Measurements from ENCODE around the gene SPATA13. TPM values are rescaled to one million over a fixed set of nuclear protein-coding genes. Genes with fewer than 3 reads are reported as not detected.
A peak's percentile ranks its signal among the peaks of the same experiment; 100 is the strongest.

The SPATA13 gene
- total and polyA plus RNA-seq, 8 donors: 3.6 to 156 (median 48.6) TPM

DNA sequence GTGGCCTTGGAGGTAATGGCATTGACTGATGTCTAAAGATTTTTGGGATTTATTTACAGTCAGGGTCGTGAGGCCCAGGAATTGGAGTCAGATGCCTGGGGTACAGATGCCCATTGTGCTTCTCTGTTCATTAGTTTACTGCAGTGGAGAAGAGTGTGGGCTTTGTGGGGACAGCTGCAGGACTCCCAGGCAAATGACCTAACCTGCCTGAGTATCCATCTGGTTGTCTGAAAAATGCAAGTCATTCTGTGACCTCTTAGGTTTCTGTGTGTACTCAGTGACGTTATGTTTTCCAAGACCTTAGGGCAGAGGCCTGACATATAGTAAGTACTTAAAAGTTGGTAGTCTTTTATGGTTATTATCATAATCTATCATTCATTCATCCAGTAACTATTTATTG is 60.5 kb downstream of the SPATA13 start:
- intact Hi-C loops (cut with DNase I; ENCODE audit: low total_unique reads): loop anchor here (5.0 kb wide), 1 partner anchor 199 kb away; no protein-coding TSS in a partner anchor
- peak overlapping the region in 4 of 5 donors; percentile 50 to 64 (median 62) for H3K27ac ChIP-seq

DNA sequence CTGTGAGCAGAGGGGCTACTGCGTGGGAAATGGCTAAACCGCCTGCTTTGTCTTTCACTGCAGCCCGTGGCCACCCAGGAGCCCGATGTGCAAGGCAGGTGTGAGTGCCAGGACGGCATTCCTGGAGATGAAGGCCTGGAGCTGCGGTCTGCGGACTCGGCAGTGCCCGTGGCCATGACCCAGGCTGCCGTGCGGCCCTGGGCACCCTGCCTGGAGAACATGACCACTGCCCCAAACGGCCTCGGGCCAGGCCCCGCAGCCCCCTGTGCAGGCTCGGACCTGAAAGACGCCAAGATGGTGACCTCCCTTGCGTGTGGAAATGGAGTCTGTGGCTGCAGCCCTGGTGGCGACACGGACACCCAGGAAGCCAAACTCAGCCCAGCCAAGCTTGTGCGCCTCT is 62.2 kb downstream of the SPATA13 start:
- H3K27ac ChIP-seq: no peak overlapping the region
- WGBS, 5 donors: 89 to 98% (median 90%) methylated on average over 4 to 20 of the region's 20 CpGs
- DNase-seq: no peak
- peaks cover 28 to 59% (median 39%) of the 10 kb centered on the region in 4 donors for H3K4me1 ChIP-seq
- H3K4me3 ChIP-seq: no peak overlapping the region
- H3K27me3 ChIP-seq: no peaks in the 10 kb centered on the region
- peaks cover 20 to 35% (median 32%) of the 10 kb centered on the region in 4 donors for H3K36me3 ChIP-seq
- intact Hi-C loops (cut with DNase I; ENCODE audit: low total_unique reads): loop anchor here (5.0 kb wide), 1 partner anchor 200 kb away; no protein-coding TSS in a partner anchor
- no peaks in the 10 kb centered on the region for H3K9me3 ChIP-seq
- TF ChIP-seq POLR2A (IDR thresholded peaks at IDR 0.05) (no peak), EP300 (IDR thresholded peaks at IDR 0.05) (no peak), POLR2AphosphoS5 (IDR thresholded peaks at IDR 0.05) (no peak)
- TF ChIP-seq, protein P1, sequence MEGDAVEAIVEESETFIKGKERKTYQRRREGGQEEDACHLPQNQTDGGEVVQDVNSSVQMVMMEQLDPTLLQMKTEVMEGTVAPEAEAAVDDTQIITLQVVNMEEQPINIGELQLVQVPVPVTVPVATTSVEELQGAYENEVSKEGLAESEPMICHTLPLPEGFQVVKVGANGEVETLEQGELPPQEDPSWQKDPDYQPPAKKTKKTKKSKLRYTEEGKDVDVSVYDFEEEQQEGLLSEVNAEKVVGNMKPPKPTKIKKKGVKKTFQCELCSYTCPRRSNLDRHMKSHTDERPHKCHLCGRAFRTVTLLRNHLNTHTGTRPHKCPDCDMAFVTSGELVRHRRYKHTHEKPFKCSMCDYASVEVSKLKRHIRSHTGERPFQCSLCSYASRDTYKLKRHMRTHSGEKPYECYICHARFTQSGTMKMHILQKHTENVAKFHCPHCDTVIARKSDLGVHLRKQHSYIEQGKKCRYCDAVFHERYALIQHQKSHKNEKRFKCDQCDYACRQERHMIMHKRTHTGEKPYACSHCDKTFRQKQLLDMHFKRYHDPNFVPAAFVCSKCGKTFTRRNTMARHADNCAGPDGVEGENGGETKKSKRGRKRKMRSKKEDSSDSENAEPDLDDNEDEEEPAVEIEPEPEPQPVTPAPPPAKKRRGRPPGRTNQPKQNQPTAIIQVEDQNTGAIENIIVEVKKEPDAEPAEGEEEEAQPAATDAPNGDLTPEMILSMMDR (IDR thresholded peaks at IDR 0.05): no peak

More for the DNA sequence above, 60.5 kb downstream of the SPATA13 start:
- no peaks in the 10 kb centered on the region for H3K9me3 ChIP-seq
- DNase-seq: peak in 1 of 2 donors; percentile 68
- H3K4me1 ChIP-seq: peaks cover 35 to 76% (median 52%) of the 10 kb centered on the region in 4 donors
- 29 to 53% (median 38%) methylated on average over 2 of the region's 2 CpGs for WGBS, 5 donors
- H3K27me3 ChIP-seq: no peaks in the 10 kb centered on the region
- H3K4me3 ChIP-seq: no peak overlapping the region
- TF ChIP-seq EP300 (IDR thresholded peaks at IDR 0.05) (no peak), POLR2A (IDR thresholded peaks at IDR 0.05) (no peak), POLR2AphosphoS5 (IDR thresholded peaks at IDR 0.05) (no peak)
- TF ChIP-seq, protein P1 (IDR thresholded peaks at IDR 0.05): no peak
- peaks cover 19 to 33% (median 31%) of the 10 kb centered on the region in 4 donors for H3K36me3 ChIP-seq

DNA sequence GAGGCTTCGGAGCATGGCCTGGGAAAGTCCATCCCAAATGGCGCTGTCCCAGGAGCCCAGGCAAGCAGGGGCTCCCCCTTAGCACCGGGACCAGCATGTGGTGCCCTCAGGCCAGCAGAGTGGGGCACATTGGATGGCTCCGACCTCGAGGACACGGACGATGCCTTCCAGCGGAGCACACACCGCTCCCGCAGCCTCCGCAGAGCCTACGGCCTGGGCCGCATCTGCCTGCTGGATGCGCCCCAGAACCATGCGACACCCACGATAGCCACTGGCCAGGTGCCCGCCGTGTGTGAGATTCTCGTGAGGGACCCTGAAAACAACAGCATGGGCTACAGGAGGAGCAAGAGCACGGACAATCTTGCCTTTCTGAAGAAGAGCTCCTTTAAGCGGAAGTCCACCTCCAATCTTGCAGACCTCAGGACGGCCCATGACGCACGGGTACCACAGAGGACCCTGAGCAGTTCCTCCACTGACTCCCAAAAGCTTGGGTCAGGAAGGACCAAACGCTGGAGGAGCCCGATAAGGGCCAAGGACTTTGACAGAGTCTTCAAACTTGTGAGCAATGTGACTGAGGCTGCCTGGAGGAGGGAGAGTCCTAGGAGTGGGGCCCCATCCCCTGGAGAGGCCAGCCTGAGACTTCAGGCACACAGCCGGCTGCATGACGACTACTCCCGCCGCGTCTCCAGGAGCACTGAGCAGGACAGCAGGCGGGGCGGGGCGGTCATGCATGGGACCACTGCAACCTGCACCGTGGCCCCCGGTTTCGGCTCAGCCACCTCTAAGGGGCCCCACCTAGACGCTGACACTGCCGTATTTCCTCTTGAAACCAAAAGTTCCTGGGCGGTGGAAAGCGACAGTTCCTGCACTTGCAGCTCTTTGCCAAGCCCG is 63.1 kb downstream of the SPATA13 start:
- Histone ChIP-seq H3K9me3 (no peaks in the 10 kb centered on the region), H3K4me1 (peaks cover 20 to 51% (median 32%) of the 10 kb centered on the region in 4 donors), H3K27me3 (no peaks in the 10 kb centered on the region), H3K4me3 (peak overlapping the region in 2 of 4 donors; percentile 9 to 14), H3K36me3 (peaks cover 20 to 35% (median 32%) of the 10 kb centered on the region in 4 donors), H3K27ac (peak overlapping the region in 1 of 5 donors; percentile 52)
- 87 to 95% (median 89%) methylated on average over 30 to 42 of the region's 42 CpGs for WGBS, 5 donors
- intact Hi-C loops (cut with DNase I; ENCODE audit: low total_unique reads): loop anchor here (5.0 kb wide), 1 partner anchor 201 kb away; no protein-coding TSS in a partner anchor
- TF ChIP-seq, protein P1 (IDR thresholded peaks at IDR 0.05): no peak
- TF ChIP-seq POLR2AphosphoS5 (IDR thresholded peaks at IDR 0.05) (no peak), EP300 (IDR thresholded peaks at IDR 0.05) (no peak), POLR2A (IDR thresholded peaks at IDR 0.05) (no peak)
- DNase-seq: no peak

DNA sequence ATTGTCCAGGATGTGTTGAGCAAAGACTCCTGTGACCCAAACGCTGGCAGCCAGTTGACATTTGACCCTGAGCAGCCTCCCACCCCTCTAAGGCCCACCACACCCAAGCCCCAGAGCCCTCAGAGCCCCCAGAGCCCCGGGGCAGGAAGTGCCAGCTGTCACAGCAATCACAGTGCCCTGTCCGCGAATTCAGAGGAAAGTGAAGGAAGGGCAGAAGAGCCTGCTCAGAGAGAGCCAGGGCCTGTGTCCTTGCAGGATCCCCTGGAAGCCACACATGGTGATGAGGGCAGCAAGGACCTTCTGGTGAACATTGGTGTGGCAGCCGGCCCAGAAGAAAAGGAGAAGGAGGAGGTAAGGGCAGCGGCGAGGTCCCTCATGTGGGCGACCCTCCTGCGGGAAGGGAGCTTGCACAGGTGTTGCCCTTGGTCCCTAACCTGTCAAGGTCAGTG is 63.7 kb downstream of the SPATA13 start:
- Histone ChIP-seq H3K9me3 (no peaks in the 10 kb centered on the region), H3K4me1 (peaks cover 19 to 44% (median 32%) of the 10 kb centered on the region in 4 donors), H3K27me3 (no peaks in the 10 kb centered on the region), H3K27ac (peak overlapping the region in 1 of 5 donors; percentile 52), H3K4me3 (peak overlapping the region in 2 of 4 donors; percentile 9 to 14), H3K36me3 (peaks cover 20 to 35% (median 32%) of the 10 kb centered on the region in 4 donors)
- TF ChIP-seq POLR2A (IDR thresholded peaks at IDR 0.05) (no peak), EP300 (IDR thresholded peaks at IDR 0.05) (no peak), POLR2AphosphoS5 (IDR thresholded peaks at IDR 0.05) (no peak)
- TF ChIP-seq, protein P1 (IDR thresholded peaks at IDR 0.05): no peak
- WGBS, 5 donors: 42 to 60% (median 54%) methylated on average over 9 of the region's 9 CpGs
- DNase-seq: no peak
- intact Hi-C loops (cut with DNase I; ENCODE audit: low total_unique reads): loop anchor here (5.0 kb wide), 1 partner anchor 202 kb away; no protein-coding TSS in a partner anchor

Measured in stomach (tissue), 9 donors.